ENCODE results near the gene NALCN.

DNA sequence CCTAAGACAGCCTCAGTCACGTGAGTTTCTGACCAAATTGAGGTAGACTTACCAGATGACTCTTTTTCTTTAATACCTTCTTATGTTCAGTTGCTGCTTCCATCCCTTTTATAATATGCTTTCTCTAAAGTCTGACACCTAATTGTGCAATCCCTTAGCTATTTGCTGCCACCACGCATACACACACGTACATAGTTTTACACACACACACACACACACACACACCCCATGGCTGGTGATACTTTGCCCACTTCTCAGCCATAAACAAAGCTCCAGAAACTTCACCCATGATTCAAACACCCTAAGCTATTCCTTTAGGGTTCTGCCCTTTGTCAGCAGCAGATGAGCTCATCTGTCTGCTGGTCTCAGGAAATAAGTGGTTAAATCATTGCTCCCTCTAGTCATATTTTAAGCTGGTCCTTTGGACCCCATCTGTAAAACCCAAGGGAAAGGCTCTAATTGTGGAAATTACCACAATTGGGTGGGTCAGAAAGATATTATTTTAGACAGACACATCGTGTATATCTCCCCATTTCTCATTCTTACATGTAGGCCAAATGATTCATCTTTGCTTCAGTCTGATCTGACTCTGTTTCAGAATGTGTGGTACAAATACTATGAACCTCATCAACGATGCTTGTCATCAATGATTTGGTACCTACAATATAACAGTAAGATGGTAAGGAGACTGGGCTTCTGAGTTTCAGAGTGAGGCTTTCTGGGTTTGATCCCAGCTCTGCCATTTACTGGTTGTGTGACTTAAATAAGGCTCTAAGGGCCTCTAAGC, 69.2 kb downstream of the NALCN start:
- TF ChIP-seq CTCF (IDR thresholded peaks at IDR 0.05; ENCODE audit: poor library complexity) (no peak), EZH2 (IDR thresholded peaks at IDR 0.05; ENCODE audit: borderline replicate concordance) (no peak)

Data from hepatocyte (in vitro differentiated cells).